ENCODE data around the gene TMEM69. TPM values are rescaled to one million over a fixed set of nuclear protein-coding genes. Genes with fewer than 3 reads are reported as not detected.

Gene TMEM69
- total and polyA plus RNA-seq, 2 of the 13 experiments (the other 11 are each of a cell fraction or from before 2014, with no cell fraction given), result 25.4 to 135 TPM

DNA sequence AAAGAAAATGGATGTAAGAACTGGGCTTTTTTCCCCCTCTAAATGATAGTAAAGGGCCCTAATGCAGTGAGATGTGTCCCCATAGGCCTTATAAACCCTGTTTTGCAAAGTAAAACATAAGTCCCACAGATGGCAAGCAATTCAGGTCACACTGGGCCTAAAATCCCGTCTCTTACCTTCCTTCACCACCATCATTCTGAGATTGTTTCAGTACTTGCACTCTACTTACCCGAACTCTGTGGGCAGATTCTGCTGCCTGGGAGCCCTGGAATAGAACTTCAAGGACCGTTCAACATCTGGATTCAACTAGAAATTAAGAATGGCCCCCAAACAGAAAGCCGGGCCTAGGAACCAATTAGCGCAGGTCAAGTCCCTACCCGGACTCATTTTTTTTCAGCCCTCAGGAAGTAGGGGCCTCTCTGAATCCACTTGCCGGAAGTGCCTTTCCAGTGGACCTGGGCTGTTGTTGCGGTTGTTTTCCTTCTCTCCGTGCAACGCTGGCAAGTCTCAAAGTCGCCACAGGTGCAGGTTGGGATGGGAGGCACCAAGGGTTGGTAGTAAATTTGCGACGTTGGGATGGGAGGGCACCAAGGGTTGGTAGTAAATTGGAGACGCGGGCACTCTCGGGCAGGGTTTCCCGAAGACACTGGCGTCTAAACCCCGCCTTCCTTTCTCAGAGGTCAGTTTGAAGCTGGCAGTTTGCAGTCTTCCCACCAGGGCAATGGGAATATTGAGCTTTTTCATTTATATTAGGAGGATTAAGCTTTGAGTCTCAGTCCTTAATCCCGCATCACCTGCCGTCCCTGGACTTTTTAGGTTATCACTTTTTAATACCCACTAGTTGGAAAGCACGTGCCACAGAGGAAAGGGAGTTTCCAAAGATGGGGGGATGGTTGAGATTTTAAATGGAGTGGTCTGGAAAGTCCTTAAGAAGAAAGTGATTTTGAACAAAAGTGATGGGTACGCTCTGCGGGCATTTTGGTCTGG, at the start of gene TMEM69 (continued):
- TF ChIP-seq, protein P1, sequence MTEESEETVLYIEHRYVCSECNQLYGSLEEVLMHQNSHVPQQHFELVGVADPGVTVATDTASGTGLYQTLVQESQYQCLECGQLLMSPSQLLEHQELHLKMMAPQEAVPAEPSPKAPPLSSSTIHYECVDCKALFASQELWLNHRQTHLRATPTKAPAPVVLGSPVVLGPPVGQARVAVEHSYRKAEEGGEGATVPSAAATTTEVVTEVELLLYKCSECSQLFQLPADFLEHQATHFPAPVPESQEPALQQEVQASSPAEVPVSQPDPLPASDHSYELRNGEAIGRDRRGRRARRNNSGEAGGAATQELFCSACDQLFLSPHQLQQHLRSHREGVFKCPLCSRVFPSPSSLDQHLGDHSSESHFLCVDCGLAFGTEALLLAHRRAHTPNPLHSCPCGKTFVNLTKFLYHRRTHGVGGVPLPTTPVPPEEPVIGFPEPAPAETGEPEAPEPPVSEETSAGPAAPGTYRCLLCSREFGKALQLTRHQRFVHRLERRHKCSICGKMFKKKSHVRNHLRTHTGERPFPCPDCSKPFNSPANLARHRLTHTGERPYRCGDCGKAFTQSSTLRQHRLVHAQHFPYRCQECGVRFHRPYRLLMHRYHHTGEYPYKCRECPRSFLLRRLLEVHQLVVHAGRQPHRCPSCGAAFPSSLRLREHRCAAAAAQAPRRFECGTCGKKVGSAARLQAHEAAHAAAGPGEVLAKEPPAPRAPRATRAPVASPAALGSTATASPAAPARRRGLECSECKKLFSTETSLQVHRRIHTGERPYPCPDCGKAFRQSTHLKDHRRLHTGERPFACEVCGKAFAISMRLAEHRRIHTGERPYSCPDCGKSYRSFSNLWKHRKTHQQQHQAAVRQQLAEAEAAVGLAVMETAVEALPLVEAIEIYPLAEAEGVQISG (CRISPR knock-in tag; IDR thresholded peaks at IDR 0.05), result peak; percentile 89
- TF ChIP-seq, protein P2, sequence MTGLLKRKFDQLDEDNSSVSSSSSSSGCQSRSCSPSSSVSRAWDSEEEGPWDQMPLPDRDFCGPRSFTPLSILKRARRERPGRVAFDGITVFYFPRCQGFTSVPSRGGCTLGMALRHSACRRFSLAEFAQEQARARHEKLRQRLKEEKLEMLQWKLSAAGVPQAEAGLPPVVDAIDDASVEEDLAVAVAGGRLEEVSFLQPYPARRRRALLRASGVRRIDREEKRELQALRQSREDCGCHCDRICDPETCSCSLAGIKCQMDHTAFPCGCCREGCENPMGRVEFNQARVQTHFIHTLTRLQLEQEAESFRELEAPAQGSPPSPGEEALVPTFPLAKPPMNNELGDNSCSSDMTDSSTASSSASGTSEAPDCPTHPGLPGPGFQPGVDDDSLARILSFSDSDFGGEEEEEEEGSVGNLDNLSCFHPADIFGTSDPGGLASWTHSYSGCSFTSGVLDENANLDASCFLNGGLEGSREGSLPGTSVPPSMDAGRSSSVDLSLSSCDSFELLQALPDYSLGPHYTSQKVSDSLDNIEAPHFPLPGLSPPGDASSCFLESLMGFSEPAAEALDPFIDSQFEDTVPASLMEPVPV (CRISPR knock-in tag; IDR thresholded peaks at IDR 0.05), result peak; percentile 62; the same call in 1 of the 2 replicates
- TF ChIP-seq ZFP36 (IDR thresholded peaks at IDR 0.05; ENCODE audit: borderline replicate concordance, low read depth, low read length, partially characterized antibody), result no peak
- 0 out of 2 replicates have a peak, but pooled peaks have one; percentile 35 for TF ChIP-seq ZFAT (CRISPR knock-in tag; conservative IDR thresholded peaks at IDR 0.05)
- TF ChIP-seq RBFOX2 (IDR thresholded peaks at IDR 0.05; ENCODE audit: low read depth, low read length), result no peak
- no peak for TF ChIP-seq RARG (CRISPR knock-in tag; IDR thresholded peaks at IDR 0.05; ENCODE audit: low read depth)
- TF ChIP-seq, protein P3, sequence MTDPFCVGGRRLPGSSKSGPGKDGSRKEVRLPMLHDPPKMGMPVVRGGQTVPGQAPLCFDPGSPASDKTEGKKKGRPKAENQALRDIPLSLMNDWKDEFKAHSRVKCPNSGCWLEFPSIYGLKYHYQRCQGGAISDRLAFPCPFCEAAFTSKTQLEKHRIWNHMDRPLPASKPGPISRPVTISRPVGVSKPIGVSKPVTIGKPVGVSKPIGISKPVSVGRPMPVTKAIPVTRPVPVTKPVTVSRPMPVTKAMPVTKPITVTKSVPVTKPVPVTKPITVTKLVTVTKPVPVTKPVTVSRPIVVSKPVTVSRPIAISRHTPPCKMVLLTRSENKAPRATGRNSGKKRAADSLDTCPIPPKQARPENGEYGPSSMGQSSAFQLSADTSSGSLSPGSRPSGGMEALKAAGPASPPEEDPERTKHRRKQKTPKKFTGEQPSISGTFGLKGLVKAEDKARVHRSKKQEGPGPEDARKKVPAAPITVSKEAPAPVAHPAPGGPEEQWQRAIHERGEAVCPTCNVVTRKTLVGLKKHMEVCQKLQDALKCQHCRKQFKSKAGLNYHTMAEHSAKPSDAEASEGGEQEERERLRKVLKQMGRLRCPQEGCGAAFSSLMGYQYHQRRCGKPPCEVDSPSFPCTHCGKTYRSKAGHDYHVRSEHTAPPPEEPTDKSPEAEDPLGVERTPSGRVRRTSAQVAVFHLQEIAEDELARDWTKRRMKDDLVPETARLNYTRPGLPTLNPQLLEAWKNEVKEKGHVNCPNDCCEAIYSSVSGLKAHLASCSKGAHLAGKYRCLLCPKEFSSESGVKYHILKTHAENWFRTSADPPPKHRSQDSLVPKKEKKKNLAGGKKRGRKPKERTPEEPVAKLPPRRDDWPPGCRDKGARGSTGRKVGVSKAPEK (CRISPR knock-in tag; IDR thresholded peaks at IDR 0.05; ENCODE audit: borderline replicate concordance), result no peak
- TF ChIP-seq SNAI1 (CRISPR knock-in tag; IDR thresholded peaks at IDR 0.05; ENCODE audit: borderline replicate concordance), result 0 out of 2 replicates have a peak, but pooled peaks have one; percentile 39
- peak; percentile 73 for TF ChIP-seq KMT2A (CRISPR knock-in tag; IDR thresholded peaks at IDR 0.05)
- peak; percentile 59; the same call in 1 of the 2 replicates for TF ChIP-seq KLF12 (CRISPR knock-in tag; IDR thresholded peaks at IDR 0.05; ENCODE audit: borderline replicate concordance)
- peak; percentile 70; the same call in 1 of the 2 replicates for TF ChIP-seq ZNF558 (CRISPR knock-in tag; IDR thresholded peaks at IDR 0.05; ENCODE audit: borderline replicate concordance)
- no peak for TF ChIP-seq REL (CRISPR knock-in tag; conservative IDR thresholded peaks at IDR 0.05)
- no peak for TF ChIP-seq ZNF766 (CRISPR knock-in tag; IDR thresholded peaks at IDR 0.05; ENCODE audit: borderline replicate concordance)
- 0 out of 2 replicates have a peak, but pooled peaks have one; percentile 41 for TF ChIP-seq ZNF354B (CRISPR knock-in tag; IDR thresholded peaks at IDR 0.05)
- TF ChIP-seq, protein P4, sequence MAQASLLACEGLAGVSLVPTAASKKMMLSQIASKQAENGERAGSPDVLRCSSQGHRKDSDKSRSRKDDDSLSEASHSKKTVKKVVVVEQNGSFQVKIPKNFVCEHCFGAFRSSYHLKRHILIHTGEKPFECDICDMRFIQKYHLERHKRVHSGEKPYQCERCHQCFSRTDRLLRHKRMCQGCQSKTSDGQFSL (CRISPR knock-in tag; IDR thresholded peaks at IDR 0.05), result 0 out of 2 replicates have a peak, but pooled peaks have one; percentile 31
- no peak for TF ChIP-seq ZNF17 (CRISPR knock-in tag; IDR thresholded peaks at IDR 0.05)
- TF ChIP-seq, protein P5, sequence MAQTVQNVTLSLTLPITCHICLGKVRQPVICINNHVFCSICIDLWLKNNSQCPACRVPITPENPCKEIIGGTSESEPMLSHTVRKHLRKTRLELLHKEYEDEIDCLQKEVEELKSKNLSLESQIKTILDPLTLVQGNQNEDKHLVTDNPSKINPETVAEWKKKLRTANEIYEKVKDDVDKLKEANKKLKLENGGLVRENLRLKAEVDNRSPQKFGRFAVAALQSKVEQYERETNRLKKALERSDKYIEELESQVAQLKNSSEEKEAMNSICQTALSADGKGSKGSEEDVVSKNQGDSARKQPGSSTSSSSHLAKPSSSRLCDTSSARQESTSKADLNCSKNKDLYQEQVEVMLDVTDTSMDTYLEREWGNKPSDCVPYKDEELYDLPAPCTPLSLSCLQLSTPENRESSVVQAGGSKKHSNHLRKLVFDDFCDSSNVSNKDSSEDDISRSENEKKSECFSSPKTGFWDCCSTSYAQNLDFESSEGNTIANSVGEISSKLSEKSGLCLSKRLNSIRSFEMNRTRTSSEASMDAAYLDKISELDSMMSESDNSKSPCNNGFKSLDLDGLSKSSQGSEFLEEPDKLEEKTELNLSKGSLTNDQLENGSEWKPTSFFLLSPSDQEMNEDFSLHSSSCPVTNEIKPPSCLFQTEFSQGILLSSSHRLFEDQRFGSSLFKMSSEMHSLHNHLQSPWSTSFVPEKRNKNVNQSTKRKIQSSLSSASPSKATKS (CRISPR knock-in tag; IDR thresholded peaks at IDR 0.05), result no peak

Measured in HepG2 (cell line).